ENCODE data around the gene ZMYM5.

- TF ChIP-seq POLR2A (IDR thresholded peaks at IDR 0.05) (no peak), CTCF (IDR thresholded peaks at IDR 0.05) (no peak)
These were observed 68.8 kb downstream of the ZMYM5 start for GRCh38 chr13:19794631-19795030.
